Type B pancreatic cell (in vitro differentiated cells): ENCODE measurements around the gene CHD6. TPM values are rescaled to one million over a fixed set of nuclear protein-coding genes. Genes with fewer than 3 reads are reported as not detected.

Source experiments
- DNase-seq: peaks from one replicate; pipeline ENCODE4 v3.0.0; 2021; ENCODE audit warnings: mixed read lengths; ENCODE audit not compliant: unreplicated experiment; ENCODE audit errors: extremely low spot score
- H3K27ac Mint-ChIP-seq: 2 replicates; pipeline ENCODE4 v1.8.0; 2021; ENCODE audit warnings: mild to moderate bottlenecking, mixed read lengths
- H3K27me3 Mint-ChIP-seq: 2 replicates; pipeline ENCODE4 v1.8.0; 2021; ENCODE audit warnings: mixed read lengths
- H3K36me3 Mint-ChIP-seq: 2 replicates; pipeline ENCODE4 v1.8.0; 2021; ENCODE audit warnings: mixed read lengths
- H3K4me1 Mint-ChIP-seq: one replicate; pipeline ENCODE4 v1.8.0; 2021; ENCODE audit warnings: mixed read lengths; ENCODE audit not compliant: unreplicated experiment
- H3K4me3 Mint-ChIP-seq: 2 replicates; pipeline ENCODE4 v1.8.0; 2021; ENCODE audit warnings: mild to moderate bottlenecking, mixed read lengths
- H3K9me3 Mint-ChIP-seq: 2 replicates; pipeline ENCODE4 v1.8.0; 2021; ENCODE audit warnings: mixed read lengths
- CTCF ChIP-seq: fragments of 200-600 bp; sonication (generic); conservative IDR thresholded peaks from 2 replicates; pipeline ENCODE4 v1.5.0; 2021; ENCODE audit warnings: antibody characterized with exemption, mild to moderate bottlenecking
- total RNA-seq: library from RNA; stranded (reverse); gene quantifications from 2 replicates; pipeline ENCODE4 v1.2.1, GENCODE V29; 2021; ENCODE audit warnings: low replicate concordance

CHD6 gene
- total RNA-seq, 1 donor from 2014 or later, result 72.6 TPM

GRCh38 chr20:41497186-41497895 is 120.8 kb downstream of the CHD6 start:
- Mint-ChIP-seq H3K4me1 (no peaks in the 10 kb centered on the region), H3K27ac (no peak overlapping the region), H3K36me3 (peaks cover 33% of the 10 kb centered on the region), H3K27me3 (no peaks in the 10 kb centered on the region), H3K4me3 (no peak overlapping the region), H3K9me3 (no peaks in the 10 kb centered on the region)
- no peak for TF ChIP-seq CTCF
- DNase-seq, result no peak

- Mint-ChIP-seq H3K36me3 (peaks cover 44% of the 10 kb centered on the region), H3K27me3 (no peaks in the 10 kb centered on the region), H3K4me1 (no peaks in the 10 kb centered on the region), H3K27ac (no peak overlapping the region), H3K9me3 (no peaks in the 10 kb centered on the region), H3K4me3 (no peak overlapping the region)
- no peak for DNase-seq
- TF ChIP-seq CTCF, result no peak
Observed at GRCh38 chr20:41494451-41494850, 123.7 kb downstream of the CHD6 start.

GRCh38 chr20:41483553-41483930 is 134.6 kb downstream of the CHD6 start:
- H3K4me3 Mint-ChIP-seq, result no peak overlapping the region
- H3K27me3 Mint-ChIP-seq, result no peaks in the 10 kb centered on the region
- H3K9me3 Mint-ChIP-seq, result no peaks in the 10 kb centered on the region
- DNase-seq, result no peak
- H3K27ac Mint-ChIP-seq, result no peak overlapping the region
- TF ChIP-seq CTCF, result no peak
- H3K36me3 Mint-ChIP-seq, result peaks cover 58% of the 10 kb centered on the region
- H3K4me1 Mint-ChIP-seq, result no peaks in the 10 kb centered on the region

- Mint-ChIP-seq H3K9me3 (no peaks in the 10 kb centered on the region), H3K27ac (no peak overlapping the region), H3K36me3 (peaks cover 57% of the 10 kb centered on the region), H3K4me3 (no peak overlapping the region), H3K27me3 (no peaks in the 10 kb centered on the region), H3K4me1 (no peaks in the 10 kb centered on the region)
- DNase-seq, result no peak
- no peak for TF ChIP-seq CTCF
Observed at GRCh38 chr20:41482647-41483552, 135.3 kb downstream of the CHD6 start.

GRCh38 chr20:41480054-41480770 is 138.0 kb downstream of the CHD6 start:
- H3K36me3 Mint-ChIP-seq, result peaks cover 51% of the 10 kb centered on the region
- no peaks in the 10 kb centered on the region for H3K9me3 Mint-ChIP-seq
- no peak overlapping the region for H3K27ac Mint-ChIP-seq

More at GRCh38 chr20:41480054-41480770, 138.0 kb downstream of the CHD6 start:
- Mint-ChIP-seq H3K27me3 (no peaks in the 10 kb centered on the region), H3K4me3 (no peak overlapping the region), H3K4me1 (peaks cover 17% of the 10 kb centered on the region)
- DNase-seq, result no peak
- no peak for TF ChIP-seq CTCF
